Endothelial cell (in vitro differentiated cells): ENCODE measurements around the gene TCF19. TPM values are rescaled to one million over a fixed set of nuclear protein-coding genes. Genes with fewer than 3 reads are reported as not detected.

ENCODE experiments used
- DNase-seq: peaks from one replicate; pipeline ENCODE4 v3.0.0; 2021; ENCODE audit warnings: low spot score
- H3K27ac Mint-ChIP-seq: one replicate; pipeline ENCODE4 v1.8.0; 2021; ENCODE audit warnings: mixed read lengths, inconsistent platforms; ENCODE audit not compliant: unreplicated experiment
- H3K27me3 Mint-ChIP-seq: one replicate; pipeline ENCODE4 v1.8.0; 2021; ENCODE audit warnings: mild to moderate bottlenecking, moderate library complexity, mixed read lengths, inconsistent platforms; ENCODE audit not compliant: unreplicated experiment
- H3K36me3 Mint-ChIP-seq: one replicate; pipeline ENCODE4 v1.8.0; 2021; ENCODE audit warnings: mild to moderate bottlenecking, low read depth, mixed read lengths, inconsistent platforms; ENCODE audit not compliant: unreplicated experiment
- H3K4me1 Mint-ChIP-seq: one replicate; pipeline ENCODE4 v1.8.0; 2021; ENCODE audit warnings: mild to moderate bottlenecking, mixed read lengths, inconsistent platforms; ENCODE audit not compliant: unreplicated experiment
- H3K4me3 Mint-ChIP-seq: one replicate; pipeline ENCODE4 v1.8.0; 2021; ENCODE audit warnings: mild to moderate bottlenecking, mixed read lengths, inconsistent platforms; ENCODE audit not compliant: unreplicated experiment
- H3K9me3 Mint-ChIP-seq: one replicate; pipeline ENCODE4 v1.8.0; 2021; ENCODE audit warnings: mixed read lengths, inconsistent platforms; ENCODE audit not compliant: unreplicated experiment
- total RNA-seq: library from RNA; stranded (reverse); fragmentation: NEBNext Ultra II Directional; extraction: Animal tissue kit (Norgen Biotek cat#: 25700); gene quantifications from one replicate; pipeline ENCODE4 v1.2.1, GENCODE V29; 2021; ENCODE audit not compliant: unreplicated experiment
- TF ChIP-seq, protein P1 (sequence below): fragments of 200-600 bp; sonication (generic); IDR thresholded peaks from one replicate; pipeline ENCODE4 v1.5.0; 2021; ENCODE audit warnings: antibody characterized with exemption; ENCODE audit not compliant: unreplicated experiment

Gene TCF19
- total RNA-seq, 1 donor from 2014 or later, result 17.2 TPM

DNA sequence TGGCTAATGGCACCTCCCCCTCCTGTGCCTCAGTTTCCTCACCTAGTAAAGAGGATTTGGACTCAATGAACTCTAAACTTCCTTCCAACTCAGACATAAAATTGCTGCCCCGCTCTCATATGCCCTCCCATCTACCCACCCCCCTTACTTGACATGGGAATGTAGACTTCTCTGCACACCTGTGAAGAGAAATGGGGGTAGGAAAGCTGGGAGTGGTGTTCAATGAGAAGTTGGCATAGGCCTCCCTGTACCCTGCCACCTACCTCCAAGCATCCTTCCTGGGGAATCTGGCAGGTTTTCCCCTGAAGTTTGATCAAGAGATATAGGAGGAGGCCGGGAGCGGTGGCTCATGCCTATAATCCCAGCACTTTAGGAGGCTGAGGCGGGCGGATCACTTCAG is 16.0 kb downstream of the TCF19 start:
- DNase-seq, result no peak
- Mint-ChIP-seq H3K27me3 (peaks cover 13% of the 10 kb centered on the region), H3K4me3 (no peak overlapping the region), H3K4me1 (peaks cover 9% of the 10 kb centered on the region), H3K36me3 (no peaks in the 10 kb centered on the region), H3K9me3 (no peaks in the 10 kb centered on the region), H3K27ac (no peak overlapping the region)
- TF ChIP-seq, protein P1, sequence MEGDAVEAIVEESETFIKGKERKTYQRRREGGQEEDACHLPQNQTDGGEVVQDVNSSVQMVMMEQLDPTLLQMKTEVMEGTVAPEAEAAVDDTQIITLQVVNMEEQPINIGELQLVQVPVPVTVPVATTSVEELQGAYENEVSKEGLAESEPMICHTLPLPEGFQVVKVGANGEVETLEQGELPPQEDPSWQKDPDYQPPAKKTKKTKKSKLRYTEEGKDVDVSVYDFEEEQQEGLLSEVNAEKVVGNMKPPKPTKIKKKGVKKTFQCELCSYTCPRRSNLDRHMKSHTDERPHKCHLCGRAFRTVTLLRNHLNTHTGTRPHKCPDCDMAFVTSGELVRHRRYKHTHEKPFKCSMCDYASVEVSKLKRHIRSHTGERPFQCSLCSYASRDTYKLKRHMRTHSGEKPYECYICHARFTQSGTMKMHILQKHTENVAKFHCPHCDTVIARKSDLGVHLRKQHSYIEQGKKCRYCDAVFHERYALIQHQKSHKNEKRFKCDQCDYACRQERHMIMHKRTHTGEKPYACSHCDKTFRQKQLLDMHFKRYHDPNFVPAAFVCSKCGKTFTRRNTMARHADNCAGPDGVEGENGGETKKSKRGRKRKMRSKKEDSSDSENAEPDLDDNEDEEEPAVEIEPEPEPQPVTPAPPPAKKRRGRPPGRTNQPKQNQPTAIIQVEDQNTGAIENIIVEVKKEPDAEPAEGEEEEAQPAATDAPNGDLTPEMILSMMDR, result no peak

DNA sequence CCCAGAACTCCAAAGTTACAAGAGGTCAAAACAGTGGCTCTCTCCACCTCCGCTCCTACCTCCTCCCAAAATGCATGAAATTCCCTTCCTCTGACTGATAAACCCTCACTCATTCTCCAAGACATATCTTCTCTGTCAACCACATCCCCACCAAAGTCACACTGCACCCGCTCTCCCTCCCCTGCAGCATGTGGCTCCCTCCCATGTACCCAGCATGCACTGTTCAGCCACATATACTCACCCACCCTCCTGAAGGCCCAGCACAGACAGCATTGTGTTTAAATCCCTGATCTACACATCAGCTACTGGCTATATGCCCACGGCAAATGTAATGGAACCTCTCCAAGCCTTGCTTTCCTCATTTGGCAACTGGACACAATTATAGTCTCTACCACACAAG is 17.6 kb downstream of the TCF19 start:
- no peaks in the 10 kb centered on the region for H3K36me3 Mint-ChIP-seq
- peaks cover 13% of the 10 kb centered on the region for H3K27me3 Mint-ChIP-seq
- H3K9me3 Mint-ChIP-seq, result no peaks in the 10 kb centered on the region
- no peak overlapping the region for H3K4me3 Mint-ChIP-seq
- no peak overlapping the region for H3K27ac Mint-ChIP-seq
- H3K4me1 Mint-ChIP-seq, result peaks cover 9% of the 10 kb centered on the region
- TF ChIP-seq, protein P1, result no peak
- no peak for DNase-seq

DNA sequence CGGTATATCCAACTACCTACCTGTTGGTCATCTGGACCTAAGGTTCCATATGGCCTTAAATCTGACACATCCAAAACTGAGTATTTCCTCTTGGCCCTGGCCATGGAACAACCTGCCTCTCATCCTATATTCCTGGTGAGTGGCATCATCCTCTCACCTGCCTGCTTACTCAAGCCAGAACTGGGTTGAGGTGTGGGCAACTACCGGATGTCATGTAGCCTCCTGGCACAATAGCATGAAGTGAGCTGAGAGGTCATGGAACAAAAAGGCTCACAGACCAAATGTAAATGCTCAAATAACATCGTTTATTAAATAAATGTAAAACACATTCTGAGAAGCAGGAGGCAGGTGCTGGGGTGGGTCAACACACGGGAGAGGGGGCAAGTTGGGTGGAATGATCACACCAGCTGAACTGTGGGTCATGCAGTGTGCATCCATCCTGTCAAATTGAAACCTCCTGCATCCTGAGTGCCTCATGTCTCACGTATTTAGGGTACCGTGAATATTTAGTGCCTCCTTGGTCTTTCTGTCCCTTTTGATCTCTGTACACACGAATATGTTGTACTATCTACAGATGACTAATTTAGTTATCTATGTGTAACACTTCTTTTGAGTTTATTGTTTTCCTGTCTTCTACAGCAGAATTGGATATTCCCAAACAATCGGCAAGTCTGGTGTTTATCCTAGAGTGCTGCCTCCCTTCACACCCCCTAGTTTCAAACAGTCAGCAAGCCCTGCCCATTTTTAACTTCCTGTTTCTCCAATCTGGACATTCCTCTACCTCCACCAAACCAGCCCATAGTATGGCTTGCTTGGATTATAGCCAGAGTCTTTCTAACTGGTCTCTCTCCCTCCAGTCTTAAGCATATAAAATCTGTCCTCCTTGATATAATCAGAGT is 20.0 kb downstream of the TCF19 start:
- no peak overlapping the region for H3K27ac Mint-ChIP-seq
- TF ChIP-seq, protein P1, result no peak
- H3K9me3 Mint-ChIP-seq, result no peaks in the 10 kb centered on the region
- peaks cover 9% of the 10 kb centered on the region for H3K4me1 Mint-ChIP-seq
- H3K27me3 Mint-ChIP-seq, result peaks cover 6% of the 10 kb centered on the region
- H3K4me3 Mint-ChIP-seq, result no peak overlapping the region
- DNase-seq, result no peak
- no peaks in the 10 kb centered on the region for H3K36me3 Mint-ChIP-seq

DNA sequence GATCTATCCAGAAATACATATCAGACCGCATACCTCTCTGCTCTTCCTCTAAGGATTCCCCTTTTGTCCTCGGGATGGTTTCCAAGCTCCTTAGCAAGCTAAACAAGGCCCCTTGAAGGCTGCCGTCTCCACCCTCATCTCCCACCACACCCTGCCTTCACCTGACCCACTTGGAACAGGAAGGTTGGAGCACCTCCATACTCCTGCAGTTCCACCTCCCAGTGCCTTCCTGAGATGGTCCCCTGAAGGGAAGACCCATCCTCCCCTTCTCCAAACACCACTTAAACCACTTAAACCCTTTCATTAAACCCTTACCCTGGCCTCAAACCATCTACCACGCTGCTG is 20.6 kb downstream of the TCF19 start:
- Mint-ChIP-seq H3K4me1 (peaks cover 9% of the 10 kb centered on the region), H3K27ac (peak overlapping the region; percentile 54), H3K4me3 (no peak overlapping the region), H3K9me3 (no peaks in the 10 kb centered on the region), H3K27me3 (peaks cover 9% of the 10 kb centered on the region), H3K36me3 (no peaks in the 10 kb centered on the region)
- DNase-seq, result no peak
- TF ChIP-seq, protein P1, result no peak

DNA sequence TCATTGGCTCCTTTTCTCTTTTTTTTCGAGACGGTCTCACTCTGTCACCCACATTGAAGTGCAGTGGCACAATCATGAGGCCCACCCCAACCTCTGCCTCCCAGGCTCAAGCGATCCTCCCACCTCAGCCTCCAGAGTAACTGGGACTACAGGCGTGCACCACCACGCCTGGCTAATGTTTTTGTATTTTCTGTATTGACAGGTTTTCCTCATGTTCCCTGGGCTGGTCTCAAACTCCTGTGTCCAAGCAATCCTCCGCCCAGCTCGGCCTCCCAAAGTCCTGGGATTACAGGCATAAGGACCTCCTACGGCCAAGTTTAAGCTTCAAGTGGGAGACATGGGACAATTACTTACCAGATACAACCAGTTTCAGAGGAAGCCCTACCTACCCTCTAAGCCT is 21.5 kb downstream of the TCF19 start:
- Mint-ChIP-seq H3K9me3 (no peaks in the 10 kb centered on the region), H3K27ac (no peak overlapping the region), H3K36me3 (no peaks in the 10 kb centered on the region), H3K27me3 (peaks cover 9% of the 10 kb centered on the region), H3K4me1 (peaks cover 9% of the 10 kb centered on the region), H3K4me3 (no peak overlapping the region)
- no peak for DNase-seq
- TF ChIP-seq, protein P1, result no peak
